HG03520 (cell line): ENCODE results near the gene DUSP18.
"Not testable (repeated sequence)": the region's sequence is repeated elsewhere in the genome, so short reads cannot be mapped to it uniquely, and the experiment has no call there.

Experiments used
- ATAC-seq: cut with Tn5 transposase; IDR thresholded peaks from one replicate; pipeline ENCODE4 v1.9.1; 2021; ENCODE audit warnings: mild to moderate bottlenecking, moderate library complexity; ENCODE audit not compliant: unreplicated experiment

Gene DUSP18

DNA sequence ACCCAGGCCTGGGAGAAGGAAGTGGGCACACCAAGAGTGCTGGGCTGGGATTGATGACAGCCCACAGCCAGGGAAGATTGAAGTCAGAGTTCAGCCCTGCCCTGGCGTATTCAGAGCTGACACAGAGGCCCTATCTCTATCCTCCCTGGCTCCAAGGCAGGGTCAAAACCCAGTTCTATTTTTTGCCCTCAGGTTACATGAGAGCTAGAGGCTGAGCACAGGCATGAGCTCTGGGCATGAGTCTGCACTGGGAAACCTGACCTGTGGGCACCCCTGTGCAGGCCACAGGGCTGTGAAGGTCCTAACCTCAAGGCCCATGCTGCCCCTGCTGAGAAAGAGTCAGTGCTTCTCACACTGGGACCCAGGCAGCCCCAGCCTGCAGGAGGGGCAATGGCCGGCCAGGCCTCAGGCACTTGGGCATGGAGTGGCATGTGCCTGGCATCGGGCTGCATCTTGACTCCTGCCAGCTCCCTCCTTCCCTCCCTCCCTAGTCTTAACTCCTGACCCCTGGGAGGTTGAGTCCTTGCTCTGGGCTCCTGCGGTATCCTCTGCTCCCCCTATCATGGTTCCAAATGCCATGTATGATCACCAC is 26.7 kb downstream of the DUSP18 start:
- ATAC-seq = no peak

GRCh38 chr22:30640361-30640760 is 27.3 kb downstream of the DUSP18 start:
- ATAC-seq = no peak

DNA sequence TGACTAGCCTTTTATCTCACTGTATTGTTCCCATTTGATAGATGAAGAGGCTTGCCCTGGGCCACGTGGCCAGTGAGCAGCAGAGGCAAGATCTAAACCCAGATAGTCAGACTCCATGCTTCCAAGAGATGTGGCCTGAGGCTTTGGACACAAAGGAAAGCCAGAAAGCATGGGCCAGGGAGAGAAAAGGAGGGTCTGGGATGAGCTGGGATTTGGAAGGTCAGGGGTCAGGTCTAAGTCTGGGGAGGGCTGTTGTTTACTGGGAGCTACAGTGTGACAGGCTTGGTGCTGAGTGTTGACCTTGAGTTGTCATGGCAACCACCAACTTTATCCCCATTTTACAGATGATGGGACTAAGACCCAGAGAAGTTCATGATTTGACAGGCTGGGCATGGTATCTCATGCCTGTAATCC is 30.0 kb downstream of the DUSP18 start:
- no peak for ATAC-seq

DNA sequence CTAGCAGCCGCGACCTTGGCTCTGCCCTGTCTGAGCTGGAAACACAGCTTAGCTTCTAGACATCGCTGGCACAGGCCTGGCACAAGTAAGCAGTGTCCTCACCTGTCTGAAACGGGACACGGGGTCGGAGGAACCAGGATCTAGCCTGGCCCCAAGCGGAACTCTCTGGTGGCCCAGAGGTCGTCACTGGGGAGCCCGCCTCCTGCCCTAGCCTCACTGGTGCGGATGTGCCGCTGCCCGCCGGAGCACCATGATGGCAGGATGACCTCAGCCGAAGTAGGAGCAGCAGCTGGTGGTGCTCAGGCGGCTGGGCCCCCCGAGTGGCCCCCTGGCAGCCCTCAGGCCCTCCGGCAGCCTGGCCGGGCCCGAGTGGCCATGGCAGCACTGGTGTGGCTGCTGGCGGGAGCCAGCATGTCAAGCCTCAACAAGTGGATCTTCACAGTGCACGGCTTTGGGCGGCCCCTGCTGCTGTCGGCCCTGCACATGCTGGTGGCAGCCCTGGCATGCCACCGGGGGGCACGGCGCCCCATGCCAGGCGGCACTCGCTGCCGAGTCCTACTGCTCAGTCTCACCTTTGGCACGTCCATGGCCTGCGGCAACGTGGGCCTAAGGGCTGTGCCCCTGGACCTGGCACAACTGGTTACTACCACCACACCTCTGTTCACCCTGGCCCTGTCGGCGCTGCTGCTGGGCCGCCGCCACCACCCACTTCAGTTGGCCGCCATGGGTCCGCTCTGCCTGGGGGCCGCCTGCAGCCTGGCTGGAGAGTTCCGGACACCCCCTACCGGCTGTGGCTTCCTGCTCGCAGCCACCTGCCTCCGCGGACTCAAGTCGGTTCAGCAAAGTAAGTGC is 31.2 kb downstream of the DUSP18 start:
- ATAC-seq = no peak

GRCh38 chr22:30635273-30636225 is 32.1 kb downstream of the DUSP18 start, which contains the start of gene SLC35E4:
SLC35E4 (plus strand) TSS chr22:30635781; CDS start chr22:30636451, 670 bp downstream.
- ATAC-seq = peak; percentile 65

GRCh38 chr22:30634471-30635233 is 33.0 kb downstream of the DUSP18 start:
- peak; percentile 43 for ATAC-seq

DNA sequence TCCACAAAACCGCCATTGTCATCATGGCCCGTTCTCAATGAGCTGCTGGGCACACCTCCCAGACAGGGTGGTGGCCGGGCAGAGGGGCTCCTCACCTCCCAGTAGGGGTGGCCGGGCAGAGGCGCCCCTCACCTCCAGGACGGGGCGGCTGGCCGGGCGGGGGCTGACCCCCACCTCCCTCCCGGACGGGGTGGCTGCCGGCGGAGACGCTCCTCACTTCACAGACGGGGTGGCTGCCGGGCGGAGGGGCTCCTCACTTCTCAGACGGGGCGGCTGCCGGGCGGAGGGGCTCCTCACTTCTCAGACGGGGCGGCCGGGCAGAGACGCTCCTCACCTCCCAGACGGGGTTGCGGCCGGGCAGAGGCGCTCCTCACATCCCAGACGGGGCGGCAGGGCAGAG is 36.2 kb downstream of the DUSP18 start:
- not testable (repeated sequence) for ATAC-seq

DNA sequence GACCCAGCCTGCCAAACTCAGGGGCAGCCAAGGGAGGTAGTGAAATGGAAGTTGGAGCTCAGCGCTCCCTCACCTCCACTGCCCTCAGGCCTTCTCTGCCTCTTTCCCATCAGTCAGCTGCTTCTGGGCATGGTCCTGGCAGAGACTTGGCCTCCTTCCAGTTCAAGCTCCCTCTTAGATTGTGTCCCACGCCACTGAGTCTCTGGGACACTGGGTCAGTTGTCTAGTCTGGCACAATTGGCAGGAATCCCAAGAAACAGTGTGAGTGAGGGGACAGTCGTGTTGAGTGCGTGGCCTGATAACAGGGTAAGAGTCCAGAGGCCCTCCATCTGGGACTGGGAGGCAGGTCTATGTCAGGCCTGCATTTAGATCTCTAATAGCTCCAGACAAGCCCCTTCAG is 39.2 kb downstream of the DUSP18 start:
- ATAC-seq = no peak

DNA sequence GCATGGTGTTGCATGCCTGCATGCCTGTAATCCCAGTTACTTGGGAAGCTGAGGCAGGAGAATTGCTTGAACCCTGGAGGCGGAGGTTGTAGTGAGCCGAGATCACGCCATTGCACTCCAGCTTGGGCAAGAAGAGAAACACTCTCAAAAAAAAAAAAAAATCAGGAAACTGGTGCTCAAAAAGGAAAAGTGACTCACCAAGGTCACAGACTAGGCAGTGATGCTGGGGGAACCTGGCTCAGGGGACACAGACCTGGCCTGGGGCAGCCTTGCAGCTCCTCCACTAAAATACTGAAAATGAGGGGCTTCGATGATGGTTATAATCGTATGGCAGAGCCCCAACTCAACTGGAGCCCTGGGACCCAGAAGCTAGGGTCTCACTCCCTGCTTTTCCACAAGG is 40.2 kb downstream of the DUSP18 start:
- no peak for ATAC-seq

GRCh38 chr22:30626413-30626812 is 41.3 kb downstream of the DUSP18 start:
- no peak for ATAC-seq

GRCh38 chr22:30619909-30620308 is 47.8 kb downstream of the DUSP18 start:
- not testable (repeated sequence) for ATAC-seq

GRCh38 chr22:30617819-30618218 is 49.9 kb downstream of the DUSP18 start:
- ATAC-seq = no peak

GRCh38 chr22:30615543-30615954 is 52.1 kb downstream of the DUSP18 start:
- ATAC-seq = no peak

DNA sequence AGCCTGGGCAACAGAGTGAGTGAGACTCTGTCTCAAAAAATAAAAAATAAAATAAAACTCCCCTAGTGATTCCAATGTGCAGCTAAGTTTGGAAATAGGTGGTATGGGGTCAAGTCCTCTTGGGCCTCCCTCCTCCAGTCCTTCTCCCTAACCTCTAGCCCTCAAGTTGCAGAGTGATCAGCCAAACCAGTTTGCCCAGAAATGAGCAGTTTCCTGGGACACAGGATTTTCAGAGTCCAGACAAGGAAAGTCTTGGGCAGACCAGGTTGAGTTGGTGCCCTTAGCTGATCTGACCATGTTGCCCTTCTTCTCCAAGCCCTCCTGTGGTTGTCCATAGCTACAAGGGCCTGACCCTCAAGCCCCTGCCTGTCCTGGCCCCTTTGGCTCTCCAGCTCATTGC is 52.8 kb downstream of the DUSP18 start:
- ATAC-seq = no peak

DNA sequence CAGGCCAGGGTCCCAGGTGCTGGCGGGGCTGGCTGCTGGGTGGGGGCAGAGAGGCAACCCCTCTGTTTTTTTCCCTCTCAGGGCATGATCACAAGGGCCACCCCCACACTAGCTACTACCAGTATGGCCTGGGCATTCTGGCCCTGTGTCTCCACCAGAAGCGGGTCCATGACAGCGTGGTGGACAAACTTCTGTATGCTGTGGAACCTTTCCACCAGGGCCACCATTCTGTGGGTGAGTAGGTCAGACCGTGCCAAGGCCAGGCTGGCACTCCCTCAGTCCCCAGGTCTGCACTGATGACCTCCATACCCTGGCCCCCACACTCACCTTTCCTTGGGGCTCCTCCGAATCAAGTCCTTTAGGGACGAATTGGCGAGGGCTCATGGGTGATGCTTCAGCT is 53.4 kb downstream of the DUSP18 start:
- ATAC-seq = no peak

DNA sequence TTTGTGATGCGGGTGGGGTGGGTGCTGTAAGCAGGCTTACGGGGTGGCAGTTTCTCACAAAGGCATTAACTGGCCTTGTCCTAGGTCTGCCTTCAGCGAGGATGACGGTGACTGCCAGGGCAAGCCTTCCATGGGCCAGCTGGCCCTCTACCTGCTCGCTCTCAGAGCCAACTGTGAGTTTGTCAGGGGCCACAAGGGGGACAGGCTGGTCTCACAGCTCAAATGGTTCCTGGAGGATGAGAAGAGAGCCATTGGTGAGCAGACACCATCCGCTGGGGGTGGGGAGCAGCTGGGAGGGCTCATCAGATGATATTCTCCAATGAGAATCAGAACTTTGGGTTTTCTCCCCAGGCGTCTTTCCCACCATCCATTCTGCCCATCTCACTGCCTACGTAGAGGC is 54.9 kb downstream of the DUSP18 start:
- ATAC-seq = no peak
